HS-27A (cell line): ENCODE results near the gene GSTA1.
"Not testable (repeated sequence)": the region's sequence is repeated elsewhere in the genome, so short reads cannot be mapped to it uniquely, and the experiment has no call there.

ENCODE experiments used
- DNase-seq: peaks from one replicate; pipeline ENCODE4 v3.0.0-alpha.2; 2012; ENCODE audit warnings: low read depth, missing footprints

Gene GSTA1

DNA sequence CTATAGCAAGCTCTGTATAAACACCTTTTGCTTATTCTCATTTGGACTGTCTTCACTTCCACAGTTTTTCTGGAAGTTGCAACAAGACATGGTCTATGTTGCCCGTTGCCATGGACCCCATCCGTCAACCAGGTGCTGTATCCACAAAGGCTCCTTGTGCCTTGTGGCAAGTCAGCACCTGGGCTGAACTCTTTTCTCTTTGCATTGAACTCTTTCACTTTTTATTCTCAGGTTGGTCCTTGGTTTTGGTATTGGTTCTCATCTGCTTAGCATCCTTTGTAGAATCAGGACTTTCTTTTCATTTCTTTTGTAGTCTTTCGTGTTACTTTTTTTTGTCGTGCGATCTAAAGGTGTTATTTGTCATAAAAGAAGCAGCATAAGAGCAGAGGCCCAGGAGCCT, 5.0 kb upstream of the GSTA1 start:
- no peak for DNase-seq

DNA sequence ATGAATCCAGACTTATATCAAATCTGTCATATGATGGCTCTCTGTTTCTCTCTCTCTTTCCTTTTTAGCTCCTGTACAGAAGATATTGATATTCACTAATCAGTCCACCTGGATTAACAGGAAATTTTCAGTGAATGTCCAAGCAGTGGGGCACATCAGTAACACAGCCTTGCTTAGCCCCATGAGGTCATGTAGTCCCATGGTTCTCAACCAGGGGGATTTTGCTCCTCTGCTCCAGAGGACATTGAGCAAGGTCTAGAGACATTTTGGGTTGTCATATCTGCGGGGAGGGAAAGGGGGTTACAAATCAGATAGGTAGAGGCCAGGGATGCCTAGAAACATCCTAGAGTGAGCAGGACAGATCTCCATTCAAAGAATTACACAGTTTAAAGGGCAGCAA, 810 bp downstream of the GSTA1 start:
- no peak for DNase-seq

DNA sequence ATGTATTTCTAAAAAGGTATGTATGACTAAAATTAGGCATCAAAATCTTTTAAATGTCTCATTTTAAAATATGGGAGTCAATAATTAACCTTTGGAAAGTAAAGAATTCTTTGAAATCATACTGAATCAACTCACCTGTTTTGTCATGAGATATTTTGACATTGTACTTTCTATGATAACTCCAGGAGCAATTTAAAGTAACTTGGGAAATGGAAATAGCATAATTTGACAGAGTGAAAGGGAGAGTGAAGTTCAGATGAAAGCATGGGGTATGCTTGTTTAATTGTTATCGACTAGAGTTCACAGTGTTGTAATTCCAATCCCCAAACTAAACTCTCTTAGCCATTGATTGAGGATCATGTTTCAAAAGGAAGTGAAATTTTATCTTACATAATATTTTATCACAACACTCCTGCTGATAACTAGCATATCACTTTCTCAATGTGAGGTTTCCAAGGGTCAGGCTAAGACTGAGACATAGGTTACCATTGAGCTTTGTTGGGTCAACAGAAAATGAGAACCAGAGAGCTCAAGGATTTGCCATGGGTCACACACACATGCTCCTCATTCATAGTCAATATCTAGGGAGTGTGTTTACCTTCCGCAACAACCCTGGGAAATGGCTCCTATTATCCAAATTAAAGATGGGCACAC, 2.3 kb downstream of the GSTA1 start:
- DNase-seq: no peak

DNA sequence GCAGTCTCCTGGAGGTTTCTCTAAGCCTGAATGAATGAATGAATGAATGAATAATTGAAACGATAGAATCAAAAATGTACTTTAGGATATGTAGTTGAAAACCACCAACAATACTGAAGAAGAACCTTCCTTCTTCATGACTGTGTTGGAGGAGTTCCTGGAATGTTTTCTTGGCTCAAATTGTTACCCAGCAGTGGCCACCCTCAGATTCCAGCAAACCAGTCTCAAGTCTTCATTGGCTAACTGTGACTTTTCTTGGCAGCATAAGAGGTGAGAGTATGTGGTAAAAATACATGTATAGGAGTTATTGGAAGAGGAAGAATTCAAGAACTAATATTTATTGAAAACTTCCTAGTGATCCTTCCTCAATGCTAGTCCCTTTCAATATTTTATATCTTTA, 4.3 kb downstream of the GSTA1 start:
- not testable (repeated sequence) for DNase-seq

DNA sequence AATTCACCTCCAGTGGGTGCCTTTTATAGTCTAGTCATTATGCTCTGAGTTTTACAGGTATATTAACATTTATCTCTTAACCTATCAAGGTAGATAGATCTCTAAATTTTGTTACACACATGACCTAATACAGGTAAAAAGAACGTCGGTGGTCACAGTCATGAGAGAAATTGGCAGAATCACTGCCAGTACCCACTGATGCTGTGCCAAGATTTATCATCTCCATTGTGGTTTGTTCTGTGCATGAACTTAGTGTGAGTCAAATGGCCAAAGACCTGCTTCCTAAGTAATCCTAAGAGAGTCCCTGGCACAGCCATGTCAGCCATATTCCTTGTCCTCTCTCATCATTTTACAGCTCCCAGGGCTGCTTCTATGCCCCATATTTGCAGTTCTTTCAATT, 9.2 kb downstream of the GSTA1 start:
- DNase-seq: not testable (repeated sequence)

DNA sequence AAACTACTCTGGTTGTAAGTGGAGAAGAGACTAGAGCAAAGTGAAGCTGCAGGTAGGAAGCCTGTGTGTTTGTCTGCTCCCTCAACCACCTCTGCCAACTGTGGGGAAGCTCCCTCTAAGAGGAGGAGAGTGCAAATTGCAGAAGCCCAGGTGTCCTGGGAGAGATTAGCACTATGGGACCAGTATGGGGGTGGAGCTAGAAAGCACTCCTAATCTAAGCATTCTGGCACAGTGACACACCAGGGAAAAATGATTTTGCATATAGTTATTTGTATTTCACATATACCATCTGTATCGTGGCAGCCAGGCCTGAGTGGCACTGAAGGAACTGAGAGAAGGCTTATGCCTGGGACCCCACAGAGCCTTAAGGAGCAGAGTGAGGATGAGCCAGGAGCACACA, 12.8 kb downstream of the GSTA1 start:
- DNase-seq: no peak

DNA sequence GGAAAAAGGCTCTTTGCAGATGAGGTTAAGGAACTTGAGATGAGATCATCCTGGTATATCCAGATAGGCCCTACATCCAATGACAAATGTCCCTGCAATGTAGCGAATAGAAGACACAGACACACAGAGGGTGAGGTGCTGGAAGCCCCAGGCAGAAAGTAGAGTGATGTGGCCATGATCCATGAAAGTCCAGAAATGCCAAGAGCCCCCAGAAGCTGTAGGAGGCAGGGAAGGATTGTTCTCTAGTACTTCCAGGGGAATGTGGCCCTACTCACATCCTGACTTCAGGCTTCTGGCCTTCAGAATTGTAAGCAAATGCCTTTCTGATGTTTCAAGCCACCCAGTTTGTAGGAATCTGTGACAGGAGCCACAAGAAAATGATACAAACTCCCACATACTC, 14.0 kb downstream of the GSTA1 start:
- DNase-seq: not testable (repeated sequence)

DNA sequence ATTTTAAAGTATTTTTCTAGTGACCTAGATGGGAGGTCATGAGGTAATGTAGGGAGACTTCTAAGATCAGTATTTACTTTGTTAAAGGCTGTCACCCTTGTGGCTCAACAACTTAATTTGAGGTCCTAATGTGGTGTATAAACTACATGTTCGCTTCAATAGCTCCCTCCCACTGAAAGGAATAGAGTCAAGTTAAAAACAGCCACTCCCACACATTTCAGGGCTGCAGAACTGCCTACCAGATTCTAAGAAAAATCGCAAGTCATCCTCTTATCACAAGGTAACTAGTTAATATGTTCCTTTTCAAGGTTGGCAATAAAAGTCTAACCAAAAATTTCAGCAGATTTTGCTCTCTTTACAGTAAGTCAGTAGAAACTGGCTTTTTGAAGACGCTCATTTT, 15.1 kb downstream of the GSTA1 start:
- DNase-seq: no peak

DNA sequence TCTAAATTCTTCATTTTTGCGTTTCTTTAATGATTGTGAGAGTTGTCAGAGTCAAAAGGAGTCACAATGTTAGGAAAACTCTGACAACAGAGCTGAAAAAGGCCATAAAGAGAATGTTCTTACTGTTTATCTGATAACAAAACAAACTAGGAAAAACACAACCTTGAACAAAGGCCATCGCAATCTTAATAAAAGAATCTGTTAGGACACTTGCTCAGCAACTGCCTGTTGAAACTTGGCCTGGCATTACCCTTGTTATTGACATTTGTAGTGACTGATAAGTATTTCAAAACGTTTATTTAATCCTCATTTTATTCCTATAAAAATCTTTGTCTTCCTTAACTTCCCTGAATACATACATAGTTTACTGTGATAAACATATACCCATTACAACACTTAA, 15.7 kb downstream of the GSTA1 start:
- no peak for DNase-seq

DNA sequence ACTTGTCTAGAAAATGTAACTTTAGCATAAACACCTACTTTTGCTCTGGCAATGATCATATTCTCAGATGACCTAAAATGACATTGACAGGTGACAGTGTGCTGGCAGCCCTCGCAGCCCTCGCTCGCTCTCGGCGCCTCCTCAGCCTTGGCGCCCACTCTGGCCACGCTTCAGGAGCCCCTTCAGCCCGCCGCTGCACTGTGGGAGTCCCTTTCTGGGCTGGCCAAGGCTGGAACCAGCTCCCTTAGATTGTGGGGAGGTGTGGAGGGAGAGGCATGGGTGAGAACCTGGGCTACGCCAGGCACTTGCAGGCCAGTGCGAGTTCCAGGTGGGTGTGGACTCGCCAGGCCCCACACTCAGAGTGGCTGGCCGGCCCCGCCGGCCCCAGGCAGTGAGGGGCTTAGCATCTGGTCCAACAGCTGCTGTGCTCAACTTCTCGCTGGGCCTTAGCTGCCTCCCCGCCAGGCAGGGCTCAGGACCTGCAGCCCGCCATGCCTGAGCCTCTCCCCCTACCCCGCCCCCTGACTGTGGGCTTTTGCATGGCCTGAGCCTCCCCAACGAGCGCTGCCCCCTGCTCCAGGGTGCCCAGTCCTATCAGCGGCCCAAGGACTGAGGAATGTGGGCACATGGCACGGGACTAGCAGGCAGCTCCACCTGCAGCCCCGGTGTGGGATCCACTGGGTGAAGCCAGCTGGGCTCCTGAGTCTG, 17.2 kb downstream of the GSTA1 start:
- no peak for DNase-seq

DNA sequence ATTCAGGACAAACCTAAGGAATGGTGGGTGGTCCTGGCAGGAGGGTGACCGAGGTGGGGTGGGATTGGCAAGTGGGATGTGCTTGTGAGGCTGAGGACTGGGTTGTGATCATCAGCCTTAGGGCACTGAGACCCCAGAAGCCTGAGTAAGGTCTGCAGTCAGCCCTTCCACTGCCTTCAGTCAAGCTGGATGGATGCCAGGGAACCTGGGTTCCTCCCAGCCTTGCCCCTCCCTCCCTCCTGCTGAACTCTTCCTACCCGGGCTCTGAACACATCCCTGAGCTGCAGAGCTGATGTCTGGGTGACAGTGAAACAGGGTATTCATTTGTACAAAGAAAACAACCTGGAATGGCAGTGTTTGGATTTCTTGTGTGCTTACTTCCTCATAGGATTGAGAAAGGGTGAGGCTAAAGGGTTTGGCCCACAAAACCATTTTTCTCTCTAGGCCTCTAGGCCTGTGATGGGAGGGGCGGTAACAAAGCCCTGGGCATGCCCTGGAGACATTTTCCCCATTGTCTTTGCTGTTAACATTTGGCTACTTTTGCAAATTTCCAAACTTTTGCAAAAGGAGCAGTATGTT, 20.8 kb downstream of the GSTA1 start:
- DNase-seq: not testable (repeated sequence)

DNA sequence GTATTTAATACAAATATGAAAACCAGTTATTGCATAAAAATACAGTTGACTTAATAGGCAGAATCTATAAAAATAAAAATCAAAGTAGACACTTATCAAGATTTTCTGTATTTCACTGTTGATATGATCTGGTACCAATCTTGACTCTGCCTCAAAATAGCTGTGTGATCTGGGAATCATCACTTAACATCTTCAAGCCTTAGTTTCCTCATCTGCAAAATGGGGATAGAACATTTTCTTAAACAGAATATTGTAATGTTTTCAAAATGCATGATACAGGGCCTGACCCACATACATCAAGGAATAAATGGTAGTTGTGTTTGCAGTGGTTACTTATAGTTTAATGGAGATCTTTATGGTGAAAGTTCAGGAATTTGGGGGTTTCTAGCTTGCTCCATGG, 21.4 kb downstream of the GSTA1 start:
- not testable (repeated sequence) for DNase-seq

DNA sequence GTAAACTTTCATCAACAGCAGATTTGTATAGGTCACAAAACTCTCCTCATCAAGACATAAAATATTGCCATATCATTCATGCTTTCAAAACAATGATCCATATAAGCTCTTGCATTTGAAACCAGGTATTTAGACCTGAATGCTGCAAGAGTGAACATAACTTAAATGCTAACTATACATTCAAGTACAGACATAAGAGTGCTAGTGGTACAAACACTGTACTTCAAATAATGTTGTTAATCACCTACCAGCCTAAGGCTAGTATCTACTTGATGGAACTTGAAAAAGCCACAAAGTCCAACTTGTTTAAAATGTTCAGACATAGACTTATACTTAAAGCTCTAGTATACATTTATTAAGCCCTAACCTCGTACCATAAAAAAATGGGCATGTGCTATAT, 24.4 kb downstream of the GSTA1 start:
- DNase-seq: no peak

DNA sequence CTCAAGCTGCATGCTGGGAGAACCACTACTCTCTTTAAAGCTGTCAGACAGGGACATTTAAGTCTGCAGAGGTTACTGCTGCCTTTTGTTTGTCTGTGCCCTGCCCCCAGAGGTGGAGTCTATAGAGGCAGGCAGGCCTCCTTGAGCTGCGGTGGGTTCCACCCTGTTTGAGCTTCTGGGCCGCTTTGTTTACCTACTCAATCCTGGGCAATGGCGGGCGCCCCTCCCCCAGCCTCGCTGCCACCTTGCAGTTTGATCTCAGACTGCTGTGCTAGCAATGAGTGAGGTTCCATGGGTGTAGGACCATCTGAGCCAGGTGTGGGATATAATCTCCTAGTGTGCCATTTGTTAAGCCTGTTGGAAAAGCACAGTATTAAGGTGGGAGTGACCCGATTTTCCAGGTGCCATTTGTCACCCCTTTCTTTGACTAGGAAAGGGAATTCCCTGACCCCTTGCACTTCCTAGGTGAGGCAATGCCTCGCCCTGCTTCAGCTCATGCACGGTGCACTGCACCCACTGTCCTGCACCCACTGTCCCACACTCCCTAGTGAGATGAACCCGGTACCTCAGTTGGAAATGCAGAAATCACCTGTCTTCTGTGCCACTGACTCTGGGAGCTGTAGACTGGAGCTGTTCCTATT, 26.8 kb downstream of the GSTA1 start:
- not testable (repeated sequence) for DNase-seq

DNA sequence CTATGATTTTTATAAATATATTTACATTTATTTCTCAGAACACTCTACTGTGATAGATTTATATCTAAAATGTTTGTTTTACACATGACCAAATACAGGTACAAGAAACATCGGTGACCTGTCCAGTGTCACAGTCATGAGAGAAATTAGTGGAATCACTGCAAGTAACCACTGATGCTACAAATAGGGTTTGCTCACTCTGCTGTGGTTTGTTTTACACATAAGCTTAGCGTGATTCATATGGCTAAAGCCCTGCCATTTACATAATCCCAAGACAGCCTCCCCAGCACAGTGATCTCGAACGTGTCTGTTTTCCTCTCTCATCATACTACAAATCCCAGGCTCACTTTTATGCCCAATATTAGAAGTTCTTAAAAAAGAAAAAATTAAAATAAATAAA, 34.2 kb downstream of the GSTA1 start:
- not testable (repeated sequence) for DNase-seq

DNA sequence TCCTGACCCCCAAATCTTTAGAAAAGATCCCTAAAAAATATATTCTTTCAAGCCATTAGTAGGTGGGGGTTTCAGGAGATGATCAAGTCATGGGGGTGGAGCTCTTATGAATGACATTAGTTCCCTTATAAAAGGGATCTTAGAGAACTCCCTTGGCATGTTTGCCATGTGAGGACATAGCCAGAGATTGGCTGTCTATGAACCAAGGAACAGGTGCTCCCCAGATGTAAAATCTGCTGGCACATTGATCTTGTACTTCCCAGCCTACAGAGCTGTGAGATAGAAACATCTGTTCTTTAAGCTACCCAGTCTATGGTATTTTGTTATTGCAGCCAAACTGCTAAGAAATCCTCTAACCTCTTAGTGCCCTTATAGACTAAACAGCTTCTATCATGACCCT, 36.0 kb downstream of the GSTA1 start:
- not testable (repeated sequence) for DNase-seq

DNA sequence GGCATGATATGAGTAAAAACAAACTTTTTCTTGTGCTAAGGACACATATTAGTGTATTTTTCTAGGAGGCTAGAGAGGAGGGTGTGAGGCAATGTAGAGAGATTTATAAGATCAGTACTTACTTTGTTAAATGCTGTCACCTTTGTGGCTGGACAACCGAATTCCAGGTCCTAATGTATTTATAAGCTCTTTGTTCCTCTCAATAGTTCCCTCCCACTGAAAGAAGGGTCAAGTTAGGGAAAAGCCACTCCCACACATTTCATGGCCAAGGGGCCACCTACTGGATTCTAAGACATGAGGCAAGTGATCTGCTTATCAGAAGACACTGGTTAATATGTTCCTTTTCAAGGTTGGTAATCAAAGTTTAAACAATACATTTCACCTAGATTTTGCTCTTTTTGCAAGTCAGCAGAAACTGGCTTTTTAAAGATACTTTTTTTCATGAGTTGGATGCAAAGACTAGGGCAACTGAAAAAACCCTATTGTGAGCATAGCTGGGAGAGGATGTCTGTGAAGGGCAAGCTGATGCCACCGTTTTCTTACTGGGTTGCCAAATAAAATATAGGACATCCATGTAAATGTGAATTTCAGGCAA, 40.2 kb downstream of the GSTA1 start, which contains the start of gene GSTA2:
TSS of gene GSTA2 (minus strand) at position 154 of the 595 bp plus-strand sequence. CDS start 5,528 bp downstream, outside the sequence.
- not testable (repeated sequence) for DNase-seq

DNA sequence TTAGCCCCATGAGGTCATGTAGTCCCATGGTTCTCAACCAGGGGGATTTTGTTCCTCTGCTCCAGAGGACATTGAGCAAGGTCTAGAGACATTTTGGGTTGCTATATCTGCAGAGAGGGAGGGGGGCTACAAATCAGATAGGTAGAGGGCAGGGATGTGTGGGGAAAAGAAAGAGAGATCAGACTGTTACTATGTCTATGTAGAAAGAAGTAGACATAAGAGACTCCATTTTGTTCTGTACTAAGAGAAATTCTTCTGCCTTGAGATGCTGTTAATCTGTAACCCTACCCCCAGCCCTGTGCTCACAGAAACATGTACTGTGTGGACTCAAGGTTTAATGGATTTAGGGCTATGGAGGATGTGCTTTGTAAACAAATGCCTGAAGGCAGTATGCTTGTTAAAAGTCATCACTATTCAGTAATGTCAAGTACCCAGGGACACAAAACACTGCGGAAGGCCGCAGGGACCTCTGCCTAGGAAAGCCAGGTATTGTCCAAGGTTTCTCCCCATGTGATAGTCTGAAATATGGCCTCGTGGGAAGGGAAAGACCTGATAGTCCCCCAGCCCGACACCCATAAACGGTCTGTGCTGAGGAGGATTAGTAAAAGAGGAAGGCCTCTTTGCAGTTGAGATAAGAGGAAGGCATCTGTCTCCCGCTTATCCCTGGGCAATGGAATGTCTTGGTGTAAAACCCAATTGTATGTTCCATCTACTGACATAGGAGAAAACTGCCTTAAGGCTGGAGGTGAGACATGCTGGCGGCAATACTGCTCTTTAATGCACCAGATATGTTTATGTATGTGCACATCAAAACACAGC, 41.7 kb downstream of the GSTA1 start:
- not testable (repeated sequence) for DNase-seq

DNA sequence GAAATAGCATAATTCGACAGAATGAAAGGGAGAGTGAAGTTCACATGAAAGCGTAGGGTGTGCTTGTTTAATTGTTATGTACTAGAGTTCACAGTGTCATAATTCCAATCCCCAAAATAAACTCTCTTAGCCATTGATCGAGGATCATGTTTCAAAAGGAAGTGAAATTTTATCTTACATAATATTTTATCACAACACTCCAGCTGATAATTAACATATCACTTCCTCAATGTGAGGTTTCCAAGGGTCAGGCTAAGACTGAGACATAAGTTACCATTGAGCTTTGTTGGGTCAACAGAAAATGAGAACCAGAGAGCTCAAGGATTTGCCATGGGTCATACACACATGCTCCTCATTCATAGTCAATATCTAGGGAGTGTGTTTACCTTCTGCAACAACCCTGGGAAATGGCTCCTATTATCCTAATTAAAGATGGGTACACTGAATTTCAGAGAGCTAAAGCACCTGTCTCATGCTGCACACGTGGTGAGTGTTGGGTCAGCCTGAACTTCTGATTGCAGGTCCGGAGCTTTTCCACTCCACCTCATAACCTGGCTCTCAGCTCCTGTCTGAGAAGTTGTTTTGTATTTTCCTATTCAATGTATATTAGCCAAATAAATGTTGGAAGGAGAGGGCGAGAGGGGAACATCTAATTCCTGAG, 43.4 kb downstream of the GSTA1 start:
- no peak for DNase-seq

DNA sequence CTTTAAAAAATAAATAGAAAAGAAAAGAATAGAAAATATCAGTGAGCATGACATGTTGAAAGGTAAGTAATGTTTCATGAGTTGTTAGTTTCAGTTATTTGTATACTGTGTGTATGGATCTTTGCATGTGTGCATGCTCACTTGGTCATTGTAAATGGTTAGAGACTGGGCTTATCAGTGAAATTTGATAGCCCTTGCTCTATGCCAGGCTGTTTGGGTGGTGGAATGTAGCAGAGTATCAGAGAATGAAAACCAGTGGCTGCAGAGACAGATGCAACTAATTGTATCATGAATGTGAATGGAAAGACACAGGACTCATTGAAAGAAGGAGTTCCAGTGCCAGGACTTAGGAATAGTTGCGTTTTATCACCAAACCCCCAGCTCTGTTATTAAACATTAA, 44.5 kb downstream of the GSTA1 start:
- no peak for DNase-seq
